Esophagus squamous epithelium (tissue), 4 donors: Measurements from ENCODE around the gene LSM4.

ENCODE experiments used
- POLR2A ChIP-seq, 4 donors: fragments of 450-650 bp; IDR thresholded peaks; one replicate each; pipeline ENCODE4 v1.6.1; 2017; ENCODE audit warnings: antibody characterized with exemption in 4 of 4, mild to moderate bottlenecking in 4 of 4, moderate library complexity in 3 of 4
- TF ChIP-seq, protein P1 (sequence below), 6 experiments: fragments of 450-650 bp in 4 of 6; fragments of 200-600 bp in 2 of 6; sonication (generic) in 2 of 6; IDR thresholded peaks; one replicate each; pipeline ENCODE4 v1.5.1; 2016 to 2019; ENCODE audit warnings: antibody characterized with exemption in 6 of 6, mild to moderate bottlenecking in 4 of 6, moderate library complexity in 4 of 6

DNA sequence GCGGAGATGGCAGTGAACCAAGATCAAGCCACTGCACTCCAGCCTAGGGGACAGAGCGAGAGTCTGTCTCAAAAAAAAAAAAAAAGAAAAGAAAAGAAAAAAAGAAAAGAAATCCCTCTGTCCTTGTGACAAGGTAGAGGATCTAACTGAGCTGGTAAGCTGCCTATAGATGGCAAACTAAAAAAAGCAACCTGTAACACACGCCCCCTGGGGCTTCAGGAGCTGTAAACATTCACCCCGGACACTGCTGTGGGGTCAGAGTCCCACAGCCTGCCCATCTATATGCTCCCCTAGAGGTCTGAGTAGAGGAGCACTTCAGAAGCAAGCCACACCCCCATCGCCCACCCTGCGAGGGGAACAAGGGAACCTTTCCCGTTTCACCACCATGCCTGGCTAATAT is 13.2 kb upstream of the LSM4 start:
- no peak for TF ChIP-seq POLR2A (IDR thresholded peaks at IDR 0.05)
- TF ChIP-seq, protein P1, sequence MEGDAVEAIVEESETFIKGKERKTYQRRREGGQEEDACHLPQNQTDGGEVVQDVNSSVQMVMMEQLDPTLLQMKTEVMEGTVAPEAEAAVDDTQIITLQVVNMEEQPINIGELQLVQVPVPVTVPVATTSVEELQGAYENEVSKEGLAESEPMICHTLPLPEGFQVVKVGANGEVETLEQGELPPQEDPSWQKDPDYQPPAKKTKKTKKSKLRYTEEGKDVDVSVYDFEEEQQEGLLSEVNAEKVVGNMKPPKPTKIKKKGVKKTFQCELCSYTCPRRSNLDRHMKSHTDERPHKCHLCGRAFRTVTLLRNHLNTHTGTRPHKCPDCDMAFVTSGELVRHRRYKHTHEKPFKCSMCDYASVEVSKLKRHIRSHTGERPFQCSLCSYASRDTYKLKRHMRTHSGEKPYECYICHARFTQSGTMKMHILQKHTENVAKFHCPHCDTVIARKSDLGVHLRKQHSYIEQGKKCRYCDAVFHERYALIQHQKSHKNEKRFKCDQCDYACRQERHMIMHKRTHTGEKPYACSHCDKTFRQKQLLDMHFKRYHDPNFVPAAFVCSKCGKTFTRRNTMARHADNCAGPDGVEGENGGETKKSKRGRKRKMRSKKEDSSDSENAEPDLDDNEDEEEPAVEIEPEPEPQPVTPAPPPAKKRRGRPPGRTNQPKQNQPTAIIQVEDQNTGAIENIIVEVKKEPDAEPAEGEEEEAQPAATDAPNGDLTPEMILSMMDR (IDR thresholded peaks at IDR 0.05), result no peak
